Progenitor cell of endocrine pancreas (in vitro differentiated cells): ENCODE measurements around the gene PDC. TPM values are rescaled to one million over a fixed set of nuclear protein-coding genes. Genes with fewer than 3 reads are reported as not detected.

Source experiments
- DNase-seq: peaks from one replicate; pipeline ENCODE4 v3.0.0; 2021; ENCODE audit warnings: low spot score; ENCODE audit not compliant: unreplicated experiment
- H3K27ac Mint-ChIP-seq: 2 replicates; pipeline ENCODE4 v1.8.0; 2021; ENCODE audit warnings: mild to moderate bottlenecking, moderate library complexity, mixed read lengths
- H3K27me3 Mint-ChIP-seq: 2 replicates; pipeline ENCODE4 v1.8.0; 2021; ENCODE audit warnings: mixed read lengths
- H3K36me3 Mint-ChIP-seq: 2 replicates; pipeline ENCODE4 v1.8.0; 2022; ENCODE audit warnings: mixed read lengths; ENCODE audit not compliant: insufficient read depth
- H3K4me1 Mint-ChIP-seq: 2 replicates; pipeline ENCODE4 v1.8.0; 2021; ENCODE audit warnings: low read depth, mixed read lengths
- H3K4me3 Mint-ChIP-seq: 2 replicates; pipeline ENCODE4 v1.8.0; 2021; ENCODE audit warnings: low read depth, mild to moderate bottlenecking, moderate library complexity, mixed read lengths
- H3K9me3 Mint-ChIP-seq: 2 replicates; pipeline ENCODE4 v1.8.0; 2021; ENCODE audit warnings: low read depth, mixed read lengths
- CTCF ChIP-seq: fragments of 200-600 bp; sonication (generic); IDR thresholded peaks from one replicate; pipeline ENCODE4 v1.5.0; 2021; ENCODE audit warnings: antibody characterized with exemption, mild to moderate bottlenecking; ENCODE audit not compliant: unreplicated experiment
- total RNA-seq: library from RNA; stranded (reverse); gene quantifications from 2 replicates; pipeline ENCODE4 v1.2.1, GENCODE V29; 2021

PDC gene
- total RNA-seq, 1 donor from 2014 or later = not detected

- no peak for DNase-seq
- Mint-ChIP-seq H3K9me3 (no peaks in the 10 kb centered on the region), H3K36me3 (no peaks in the 10 kb centered on the region), H3K27me3 (peaks cover 4% of the 10 kb centered on the region), H3K27ac (no peak overlapping the region), H3K4me1 (peaks cover 5% of the 10 kb centered on the region), H3K4me3 (no peak overlapping the region)
- TF ChIP-seq CTCF = no peak
Observed at GRCh38 chr1:186440584-186440983, 20.3 kb downstream of the PDC start.

- peaks cover 4% of the 10 kb centered on the region for H3K27me3 Mint-ChIP-seq
- no peak overlapping the region for H3K4me3 Mint-ChIP-seq
- no peaks in the 10 kb centered on the region for H3K9me3 Mint-ChIP-seq
- H3K4me1 Mint-ChIP-seq = peaks cover 5% of the 10 kb centered on the region
- no peaks in the 10 kb centered on the region for H3K36me3 Mint-ChIP-seq
- no peak overlapping the region for H3K27ac Mint-ChIP-seq
- DNase-seq = no peak
- no peak for TF ChIP-seq CTCF
Observed at GRCh38 chr1:186438567-186438966, 22.3 kb downstream of the PDC start.

- no peak overlapping the region for H3K4me3 Mint-ChIP-seq
- peaks cover 4% of the 10 kb centered on the region for H3K27me3 Mint-ChIP-seq
- TF ChIP-seq CTCF = no peak
- no peak overlapping the region for H3K27ac Mint-ChIP-seq
- no peaks in the 10 kb centered on the region for H3K36me3 Mint-ChIP-seq
- H3K9me3 Mint-ChIP-seq = no peaks in the 10 kb centered on the region
- H3K4me1 Mint-ChIP-seq = peaks cover under 1% of the 10 kb centered on the region
- no peak for DNase-seq
Observed at GRCh38 chr1:186435336-186435735, 25.6 kb downstream of the PDC start.

- Mint-ChIP-seq H3K27me3 (no peaks in the 10 kb centered on the region), H3K36me3 (peaks cover 3% of the 10 kb centered on the region), H3K4me1 (no peaks in the 10 kb centered on the region), H3K4me3 (no peak overlapping the region), H3K9me3 (peaks cover 3% of the 10 kb centered on the region), H3K27ac (no peak overlapping the region)
- TF ChIP-seq CTCF = no peak
- no peak for DNase-seq
Observed at GRCh38 chr1:186429017-186429416, 31.9 kb downstream of the PDC start.

- Mint-ChIP-seq H3K36me3 (peaks cover 3% of the 10 kb centered on the region), H3K4me3 (no peak overlapping the region), H3K9me3 (peaks cover 3% of the 10 kb centered on the region), H3K4me1 (no peaks in the 10 kb centered on the region), H3K27me3 (no peaks in the 10 kb centered on the region), H3K27ac (no peak overlapping the region)
- TF ChIP-seq CTCF = no peak
- no peak for DNase-seq
Observed at GRCh38 chr1:186426118-186426517, 34.8 kb downstream of the PDC start.
